ENCODE data around the gene TUBG1. TPM values are rescaled to one million over a fixed set of nuclear protein-coding genes. Genes with fewer than 3 reads are reported as not detected.

The TUBG1 gene
- total and polyA plus RNA-seq, 2 of the 8 experiments (the other 6 are each of a cell fraction or from before 2014, with no cell fraction given) = 109 to 208 TPM

GRCh38 chr17:42653179-42654124 is 44.0 kb downstream of the TUBG1 start (continued):
- TF ChIP-seq POU5F1 (IDR thresholded peaks at IDR 0.05; ENCODE audit: low read depth, low read length) (no peak), SIN3A (conservative IDR thresholded peaks at IDR 0.05 in 1 of 2, IDR thresholded peaks at IDR 0.05 in 1 of 2; ENCODE audit: low read depth in 1 of 2, low read length in 2 of 2) (0 out of 4 replicates have a peak, but pooled peaks of 1 of the 2 experiments have one; percentile 27), MAX (IDR thresholded peaks at IDR 0.05) (peak; percentile 41; the same call in 1 of the 2 replicates)

Data from H1 (cell line).